Panc1 (cell line): ENCODE data around the gene ARFIP1. TPM values are rescaled to one million over a fixed set of nuclear protein-coding genes. Genes with fewer than 3 reads are reported as not detected.
"Not testable (repeated sequence)": the region's sequence is repeated elsewhere in the genome, so short reads cannot be mapped to it uniquely, and the experiment has no call there.

Experiments used
- ATAC-seq: fragments of 200-7000 bp; cut with Tn5 transposase; 2 replicates; pipeline ENCODE4 v1.9.1; 2020; ENCODE audit warnings: mild to moderate bottlenecking, moderate library complexity
- BruUV-seq: library from RNA; stranded (reverse); fragments of 400-500 nt; replicated peaks from 2 replicates; lab custom pipeline; 2021; lab: Mats Ljungman, UMichigan
- CTCF ChIA-PET: fragments of 300-600 bp; sonication (Branson Sonifier 250); formaldehyde crosslinking; loops from one replicate; lab custom pipeline; 2022; ENCODE audit warnings: antibody characterized with exemption; lab: Charles Lee
- POLR2A ChIA-PET: fragments of 300-600 bp; sonication (Branson Sonifier 250); formaldehyde crosslinking; loops from one replicate; lab custom pipeline; 2022; ENCODE audit warnings: antibody characterized with exemption; lab: Charles Lee
- DNase-seq: peaks from one replicate; pipeline ENCODE4 v3.0.0-alpha.2; 2010; ENCODE audit warnings: low read depth, low spot score
- H3K27ac ChIP-seq: 2 replicates; pipeline ENCODE4 v1.5.1; 2011; ENCODE audit warnings: mild to moderate bottlenecking, low read length, inconsistent platforms
- H3K27me3 ChIP-seq: fragments of 200-500 bp; sonication (Bioruptor generic); 2 replicates; pipeline ENCODE4 v1.6.0; 2014; ENCODE audit warnings: low read length, inconsistent platforms; ENCODE audit not compliant: control insufficient read depth, insufficient read depth
- H3K36me3 ChIP-seq: fragments of 200-500 bp; sonication (Bioruptor generic); 2 replicates; pipeline ENCODE4 v1.5.1; 2014; ENCODE audit warnings: inconsistent platforms, mild to moderate bottlenecking, low read length, moderate library complexity; ENCODE audit not compliant: control insufficient read depth, insufficient read depth
- H3K4me1 ChIP-seq: 2 replicates; pipeline ENCODE4 v1.5.1; 2011; ENCODE audit warnings: inconsistent platforms, mild to moderate bottlenecking, low read length, moderate library complexity; ENCODE audit not compliant: control insufficient read depth, insufficient read depth
- H3K4me3 ChIP-seq, 2 experiments: 2 replicates each; pipeline ENCODE4 v1.5.1; 2011 to 2012; ENCODE audit warnings: low read depth in 2 of 2, low read length in 2 of 2, mild to moderate bottlenecking in 2 of 2, inconsistent platforms in 1 of 2, moderate library complexity in 1 of 2
- H3K9me3 ChIP-seq: fragments of 200-500 bp; sonication (Bioruptor generic); 2 replicates; pipeline ENCODE4 v1.5.1; 2014; ENCODE audit warnings: low read depth, mild to moderate bottlenecking, inconsistent platforms, low read length, moderate library complexity; ENCODE audit not compliant: control insufficient read depth, insufficient read depth
- POLR2AphosphoS5 ChIP-seq: IDR thresholded peaks from 2 replicates; pipeline ENCODE4 v1.6.1; 2012; ENCODE audit warnings: mild to moderate bottlenecking, low read depth, low read length, moderate library complexity
- SIN3A ChIP-seq: IDR thresholded peaks from 2 replicates; pipeline ENCODE4 v1.6.1; 2012; ENCODE audit warnings: low read depth, mild to moderate bottlenecking, low read length, moderate library complexity, borderline replicate concordance; ENCODE audit not compliant: insufficient read depth
- TCF7L2 ChIP-seq: IDR thresholded peaks from 2 replicates; pipeline ENCODE4 v1.6.1; 2011; ENCODE audit warnings: mild to moderate bottlenecking, low read depth, low read length, inconsistent platforms
- in situ Hi-C: cut with HindIII; loops from 2 replicates; pipeline ENCODE4 v1.10.0; 2016; ENCODE audit warnings: low sequenced_read_pairs, low pct_unique_long_range_greater_than_20kb
- intact Hi-C: fragments of 100-400 bp; cut with micrococcal nuclease; formaldehyde crosslinking; loops from one replicate; pipeline ENCODE4 v1.10.0; 2022; ENCODE audit not compliant: unreplicated experiment
- total RNA-seq: library from RNA; stranded (reverse); gene quantifications from one replicate; pipeline ENCODE4 v1.2.1, GENCODE V29; 2021; ENCODE audit not compliant: unreplicated experiment
- TF ChIP-seq, protein P1 (sequence below): fragments of 450-650 bp; IDR thresholded peaks from 2 replicates; pipeline ENCODE4 v1.5.1; 2017; ENCODE audit warnings: mild to moderate bottlenecking
- TF ChIP-seq, protein P2 (sequence below), 2 experiments: IDR thresholded peaks; 2 replicates each; pipeline ENCODE4 v1.6.1; 2011 to 2012; ENCODE audit warnings: low read depth in 2 of 2, control low read depth in 1 of 2, low read length in 1 of 2, mild to moderate bottlenecking in 1 of 2, moderate library complexity in 1 of 2; ENCODE audit not compliant: insufficient read depth in 1 of 2

The ARFIP1 gene
- total RNA-seq, 1 experiment from 2014 or later = 22.2 TPM

DNA sequence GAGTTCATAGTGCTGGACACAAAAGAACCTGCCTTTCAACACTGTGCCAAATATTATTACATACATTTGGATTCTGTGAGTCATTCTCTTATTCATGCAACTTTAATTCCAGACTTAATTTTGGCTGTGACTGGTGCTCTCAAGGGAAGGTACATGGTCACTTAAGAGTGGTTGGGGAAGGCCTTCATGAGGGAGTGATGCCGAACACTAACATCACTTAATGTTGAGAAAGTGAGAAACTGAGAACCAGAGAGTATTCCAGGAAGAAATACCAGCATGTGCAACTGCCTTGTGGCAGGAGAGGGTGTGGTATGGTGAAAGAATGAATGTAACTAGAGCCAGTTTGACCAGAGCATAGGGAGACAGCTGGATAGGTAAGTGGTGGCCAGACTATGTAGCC is 114.9 kb downstream of the ARFIP1 start:
- TF ChIP-seq, protein P1, sequence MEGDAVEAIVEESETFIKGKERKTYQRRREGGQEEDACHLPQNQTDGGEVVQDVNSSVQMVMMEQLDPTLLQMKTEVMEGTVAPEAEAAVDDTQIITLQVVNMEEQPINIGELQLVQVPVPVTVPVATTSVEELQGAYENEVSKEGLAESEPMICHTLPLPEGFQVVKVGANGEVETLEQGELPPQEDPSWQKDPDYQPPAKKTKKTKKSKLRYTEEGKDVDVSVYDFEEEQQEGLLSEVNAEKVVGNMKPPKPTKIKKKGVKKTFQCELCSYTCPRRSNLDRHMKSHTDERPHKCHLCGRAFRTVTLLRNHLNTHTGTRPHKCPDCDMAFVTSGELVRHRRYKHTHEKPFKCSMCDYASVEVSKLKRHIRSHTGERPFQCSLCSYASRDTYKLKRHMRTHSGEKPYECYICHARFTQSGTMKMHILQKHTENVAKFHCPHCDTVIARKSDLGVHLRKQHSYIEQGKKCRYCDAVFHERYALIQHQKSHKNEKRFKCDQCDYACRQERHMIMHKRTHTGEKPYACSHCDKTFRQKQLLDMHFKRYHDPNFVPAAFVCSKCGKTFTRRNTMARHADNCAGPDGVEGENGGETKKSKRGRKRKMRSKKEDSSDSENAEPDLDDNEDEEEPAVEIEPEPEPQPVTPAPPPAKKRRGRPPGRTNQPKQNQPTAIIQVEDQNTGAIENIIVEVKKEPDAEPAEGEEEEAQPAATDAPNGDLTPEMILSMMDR = no peak
- TF ChIP-seq, protein P2, sequence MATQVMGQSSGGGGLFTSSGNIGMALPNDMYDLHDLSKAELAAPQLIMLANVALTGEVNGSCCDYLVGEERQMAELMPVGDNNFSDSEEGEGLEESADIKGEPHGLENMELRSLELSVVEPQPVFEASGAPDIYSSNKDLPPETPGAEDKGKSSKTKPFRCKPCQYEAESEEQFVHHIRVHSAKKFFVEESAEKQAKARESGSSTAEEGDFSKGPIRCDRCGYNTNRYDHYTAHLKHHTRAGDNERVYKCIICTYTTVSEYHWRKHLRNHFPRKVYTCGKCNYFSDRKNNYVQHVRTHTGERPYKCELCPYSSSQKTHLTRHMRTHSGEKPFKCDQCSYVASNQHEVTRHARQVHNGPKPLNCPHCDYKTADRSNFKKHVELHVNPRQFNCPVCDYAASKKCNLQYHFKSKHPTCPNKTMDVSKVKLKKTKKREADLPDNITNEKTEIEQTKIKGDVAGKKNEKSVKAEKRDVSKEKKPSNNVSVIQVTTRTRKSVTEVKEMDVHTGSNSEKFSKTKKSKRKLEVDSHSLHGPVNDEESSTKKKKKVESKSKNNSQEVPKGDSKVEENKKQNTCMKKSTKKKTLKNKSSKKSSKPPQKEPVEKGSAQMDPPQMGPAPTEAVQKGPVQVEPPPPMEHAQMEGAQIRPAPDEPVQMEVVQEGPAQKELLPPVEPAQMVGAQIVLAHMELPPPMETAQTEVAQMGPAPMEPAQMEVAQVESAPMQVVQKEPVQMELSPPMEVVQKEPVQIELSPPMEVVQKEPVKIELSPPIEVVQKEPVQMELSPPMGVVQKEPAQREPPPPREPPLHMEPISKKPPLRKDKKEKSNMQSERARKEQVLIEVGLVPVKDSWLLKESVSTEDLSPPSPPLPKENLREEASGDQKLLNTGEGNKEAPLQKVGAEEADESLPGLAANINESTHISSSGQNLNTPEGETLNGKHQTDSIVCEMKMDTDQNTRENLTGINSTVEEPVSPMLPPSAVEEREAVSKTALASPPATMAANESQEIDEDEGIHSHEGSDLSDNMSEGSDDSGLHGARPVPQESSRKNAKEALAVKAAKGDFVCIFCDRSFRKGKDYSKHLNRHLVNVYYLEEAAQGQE (IDR thresholded peaks at IDR 0.05; ENCODE audit: insufficient read depth in 1 of 2, low read depth in 2 of 2, low read length in 1 of 2) = no peak
- TF ChIP-seq POLR2AphosphoS5 (no peak), SIN3A (no peak), TCF7L2 (no peak)
- Histone ChIP-seq H3K27ac (no peak overlapping the region), H3K27me3 (no peaks in the 10 kb centered on the region), H3K36me3 (no peaks in the 10 kb centered on the region), H3K4me3 (no peak overlapping the region), H3K4me1 (no peaks in the 10 kb centered on the region), H3K9me3 (no peaks in the 10 kb centered on the region)
- intact Hi-C loops (no loop called here), in situ Hi-C loops (no loop called here)
- ChIA-PET CTCF (no interaction called here), POLR2A (no interaction called here)
- no peak for DNase-seq
- ATAC-seq = no peak
- BruUV-seq = no TSS peak

DNA sequence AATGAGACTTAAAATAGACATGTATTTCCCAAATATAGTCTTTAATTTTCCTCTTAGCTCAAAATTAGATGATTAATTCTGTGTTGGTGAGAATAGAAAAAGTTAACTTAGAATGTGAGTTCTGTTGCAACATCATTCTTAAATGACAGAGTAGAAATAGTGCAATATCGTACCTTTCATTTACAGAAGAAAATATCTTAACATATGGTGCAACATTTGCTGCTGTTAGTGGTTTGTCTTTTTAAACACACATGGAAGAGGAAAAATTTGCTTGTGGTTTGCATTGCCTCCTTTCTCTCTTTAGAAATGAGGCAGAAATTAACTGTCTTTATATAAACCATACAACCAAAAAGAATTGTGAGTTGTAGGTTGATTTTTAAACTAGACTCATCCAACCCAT is 117.1 kb downstream of the ARFIP1 start:
- ATAC-seq = no peak
- no peak overlapping the region for H3K4me3 ChIP-seq
- DNase-seq = no peak
- no peaks in the 10 kb centered on the region for H3K36me3 ChIP-seq
- in situ Hi-C loops = no loop called here
- H3K27me3 ChIP-seq = no peaks in the 10 kb centered on the region
- no TSS peak for BruUV-seq
- H3K9me3 ChIP-seq = no peaks in the 10 kb centered on the region
- ChIA-PET POLR2A (no interaction called here), CTCF (interaction anchor here (0.7 kb wide), 1 partner anchor 120 kb away, joined by 4 read pairs; no protein-coding TSS in a partner anchor)
- no peaks in the 10 kb centered on the region for H3K4me1 ChIP-seq
- intact Hi-C loops = no loop called here
- no peak overlapping the region for H3K27ac ChIP-seq
- TF ChIP-seq POLR2AphosphoS5 = no peak
- TF ChIP-seq, protein P2 (IDR thresholded peaks at IDR 0.05; ENCODE audit: insufficient read depth in 1 of 2, low read depth in 2 of 2, low read length in 1 of 2) = no peak
- no peak for TF ChIP-seq SIN3A
- TF ChIP-seq TCF7L2 = no peak
- TF ChIP-seq, protein P1 = no peak

DNA sequence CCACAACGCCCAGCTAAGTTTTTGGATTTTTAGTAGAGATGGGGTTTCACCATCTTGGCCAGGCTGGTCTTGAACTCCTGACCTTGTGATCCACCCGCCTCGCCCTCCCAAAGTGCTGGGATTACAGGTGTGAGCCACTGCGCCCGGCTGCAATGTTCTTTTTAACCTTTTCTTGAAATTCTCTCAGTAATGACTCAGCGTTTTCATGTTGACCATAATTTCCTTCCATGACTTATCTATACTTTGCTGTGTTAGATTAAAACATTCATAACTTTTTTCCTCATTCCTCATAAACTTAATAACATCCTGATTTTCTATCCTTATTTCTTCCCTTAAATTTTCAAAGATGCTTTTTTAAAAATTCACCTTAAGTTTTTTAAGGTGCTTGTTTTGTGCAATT is 118.4 kb downstream of the ARFIP1 start:
- POLR2A ChIA-PET, H3K4me1 ChIP-seq, H3K4me3 ChIP-seq, H3K36me3 ChIP-seq, H3K27me3 ChIP-seq, in situ Hi-C loops, H3K9me3 ChIP-seq, DNase-seq, CTCF ChIA-PET, ATAC-seq, intact Hi-C loops, H3K27ac ChIP-seq, BruUV-seq: not testable (repeated sequence)
